ENCODE results near the gene PLXNA2.

Gene PLXNA2

DNA sequence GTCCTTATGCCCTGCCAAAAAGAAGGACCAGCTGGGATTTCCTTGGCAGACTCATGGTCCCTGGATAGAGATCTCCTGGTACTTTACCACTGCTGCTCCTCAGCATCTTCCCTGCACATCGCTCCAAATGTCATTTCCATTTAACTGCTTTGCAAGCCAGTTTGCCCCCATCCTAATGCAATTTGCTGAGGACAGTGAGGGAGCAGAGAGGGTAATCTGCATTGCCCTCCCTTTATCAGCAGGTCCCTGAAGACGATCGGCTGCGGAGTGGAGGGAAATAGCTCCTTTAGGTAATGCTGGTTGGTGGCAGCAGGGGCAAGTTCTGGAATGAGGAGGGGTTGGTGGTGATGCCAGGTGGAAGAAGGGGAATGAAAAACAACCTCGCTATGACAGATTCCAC, 2.7 kb downstream of the PLXNA2 start:
- DNase-seq (ENCODE audit: extremely low read depth in 1 of 2, low read depth in 1 of 2) = no peak

DNA sequence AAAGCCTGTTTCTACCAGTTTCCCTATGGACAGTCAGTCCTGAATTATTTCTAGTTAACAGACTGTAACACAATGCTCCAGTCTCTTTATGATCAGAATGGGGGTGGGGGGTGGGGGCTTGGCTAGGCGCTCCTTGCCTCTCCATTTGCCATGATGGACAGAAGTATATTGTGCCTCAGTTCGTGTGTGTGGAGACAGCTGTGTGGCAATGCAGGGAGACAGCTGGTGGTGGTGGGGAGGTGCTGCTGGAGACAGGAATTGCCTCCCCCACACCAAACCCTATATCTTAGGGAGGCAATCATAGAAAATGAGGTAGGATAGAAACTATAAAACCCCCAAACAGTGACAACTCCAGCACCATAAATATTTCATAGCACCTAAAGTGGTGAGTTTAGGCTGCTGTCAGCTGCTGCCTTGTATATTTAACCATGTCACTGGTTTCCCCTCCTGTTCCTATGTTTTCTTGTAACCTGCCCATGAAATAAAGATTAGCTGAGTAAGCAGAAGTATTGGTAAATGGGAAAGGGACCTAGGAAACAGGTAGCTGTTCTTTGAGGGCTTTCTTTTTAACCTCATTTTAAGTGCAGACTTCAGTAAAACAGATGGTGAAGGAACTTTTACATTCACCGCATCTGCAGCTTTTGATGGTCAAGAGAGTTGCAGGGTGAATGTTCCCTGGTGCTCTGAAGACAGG, 3.4 kb downstream of the PLXNA2 start:
- DNase-seq (ENCODE audit: extremely low read depth in 1 of 2, low read depth in 1 of 2) = no peak

DNA sequence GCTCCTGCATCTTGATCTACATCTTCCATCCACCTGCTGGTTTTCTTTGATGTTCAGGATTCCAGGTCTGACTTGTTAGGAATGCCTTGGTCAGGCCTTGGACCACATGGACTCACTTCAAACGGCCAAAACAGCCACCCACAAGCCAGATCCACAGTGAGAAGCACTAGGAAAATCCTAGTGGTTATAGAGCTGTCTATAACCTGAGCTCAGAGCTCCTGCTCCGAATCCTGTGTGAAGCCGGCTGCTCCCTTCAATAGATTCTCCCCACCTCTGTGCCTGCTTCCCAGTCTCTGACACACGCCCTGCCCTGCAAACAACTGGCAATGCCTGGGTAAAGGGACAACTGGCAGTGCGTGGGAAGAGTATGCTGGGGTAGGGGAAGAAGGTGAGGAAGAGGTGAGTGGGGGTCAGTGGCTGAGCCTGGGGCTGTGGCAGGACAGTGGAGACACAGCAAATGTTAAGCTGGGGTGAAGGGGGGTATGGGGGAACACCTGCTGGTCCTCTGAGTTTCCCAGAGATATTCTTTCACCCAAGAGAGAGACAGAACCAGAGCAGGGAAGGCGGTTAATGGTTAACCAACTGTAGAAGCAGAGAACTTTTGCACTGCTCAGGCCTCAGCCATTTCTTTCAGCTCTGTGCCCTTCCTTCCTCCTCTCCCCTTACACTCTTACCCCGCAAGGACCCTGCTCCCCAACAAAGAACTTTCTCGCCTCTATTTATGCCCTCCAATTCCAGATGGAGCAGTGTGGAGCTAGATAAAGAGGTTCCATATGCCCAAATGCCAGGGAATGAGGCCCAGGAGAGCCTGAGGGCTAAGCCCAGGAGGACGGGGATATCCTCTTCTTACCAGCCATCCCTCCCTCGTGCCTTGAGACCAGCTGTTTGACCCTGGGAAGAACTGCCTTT, 4.5 kb downstream of the PLXNA2 start:
- DNase-seq (ENCODE audit: extremely low read depth in 1 of 2, low read depth in 1 of 2) = no peak

DNA sequence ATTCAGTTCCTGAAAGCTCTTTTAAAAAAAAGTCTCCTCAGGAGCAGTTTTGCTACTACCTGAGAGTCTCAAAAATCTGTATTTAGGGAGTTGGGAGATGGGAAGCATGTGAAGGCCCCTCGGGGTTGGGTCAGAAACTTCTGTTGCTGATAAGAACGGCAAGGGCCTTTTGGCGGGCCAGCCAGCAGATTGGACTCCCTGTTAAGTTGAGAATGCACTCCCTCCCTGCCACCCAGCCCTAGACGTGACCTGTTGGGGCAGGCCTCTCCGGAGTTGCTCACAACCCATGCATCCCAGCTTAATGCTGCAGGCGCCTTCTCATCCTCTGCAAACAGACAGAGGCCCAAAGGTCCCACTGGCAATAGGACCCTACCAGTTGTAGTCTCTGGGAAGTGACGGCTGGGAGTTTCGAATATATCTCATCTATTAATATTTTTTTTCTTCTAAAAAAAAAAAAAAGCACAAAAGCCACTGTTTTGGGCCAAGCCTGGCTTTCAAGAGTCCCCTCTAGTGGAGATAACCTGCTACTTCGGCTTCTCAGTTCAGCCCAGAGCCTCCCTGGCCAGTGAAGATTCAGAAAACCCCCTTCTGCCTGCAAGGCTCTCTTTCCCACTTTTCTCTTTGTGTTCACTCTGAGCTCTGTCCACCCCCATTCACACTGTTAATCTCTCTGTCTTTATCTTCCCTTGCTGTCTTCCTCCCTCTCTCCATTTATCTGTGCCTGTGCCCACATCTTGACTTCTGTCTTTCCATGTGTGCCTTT, 5.3 kb downstream of the PLXNA2 start:
- no peak for DNase-seq (ENCODE audit: extremely low read depth in 1 of 2, low read depth in 1 of 2)

DNA sequence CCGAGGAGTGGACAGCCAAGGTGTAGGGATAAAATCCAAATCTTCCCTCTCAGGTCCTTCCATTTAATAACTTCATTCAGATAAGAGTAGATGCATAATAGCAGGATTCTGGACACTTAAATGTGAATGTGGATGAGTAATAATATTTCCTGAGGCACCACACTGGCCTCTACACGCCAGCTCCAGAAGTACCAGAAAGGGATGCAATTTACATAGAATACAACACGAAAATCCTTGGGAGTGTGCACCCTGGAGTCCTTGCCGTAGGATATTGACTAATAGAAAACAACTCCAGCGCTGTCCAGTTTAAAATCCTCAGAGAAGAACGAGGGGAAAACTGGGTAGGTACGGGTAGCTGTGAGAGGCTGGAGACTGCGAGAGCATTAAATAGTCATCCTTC, 6.9 kb downstream of the PLXNA2 start:
- no peak for DNase-seq (ENCODE audit: extremely low read depth in 1 of 2, low read depth in 1 of 2)

DNA sequence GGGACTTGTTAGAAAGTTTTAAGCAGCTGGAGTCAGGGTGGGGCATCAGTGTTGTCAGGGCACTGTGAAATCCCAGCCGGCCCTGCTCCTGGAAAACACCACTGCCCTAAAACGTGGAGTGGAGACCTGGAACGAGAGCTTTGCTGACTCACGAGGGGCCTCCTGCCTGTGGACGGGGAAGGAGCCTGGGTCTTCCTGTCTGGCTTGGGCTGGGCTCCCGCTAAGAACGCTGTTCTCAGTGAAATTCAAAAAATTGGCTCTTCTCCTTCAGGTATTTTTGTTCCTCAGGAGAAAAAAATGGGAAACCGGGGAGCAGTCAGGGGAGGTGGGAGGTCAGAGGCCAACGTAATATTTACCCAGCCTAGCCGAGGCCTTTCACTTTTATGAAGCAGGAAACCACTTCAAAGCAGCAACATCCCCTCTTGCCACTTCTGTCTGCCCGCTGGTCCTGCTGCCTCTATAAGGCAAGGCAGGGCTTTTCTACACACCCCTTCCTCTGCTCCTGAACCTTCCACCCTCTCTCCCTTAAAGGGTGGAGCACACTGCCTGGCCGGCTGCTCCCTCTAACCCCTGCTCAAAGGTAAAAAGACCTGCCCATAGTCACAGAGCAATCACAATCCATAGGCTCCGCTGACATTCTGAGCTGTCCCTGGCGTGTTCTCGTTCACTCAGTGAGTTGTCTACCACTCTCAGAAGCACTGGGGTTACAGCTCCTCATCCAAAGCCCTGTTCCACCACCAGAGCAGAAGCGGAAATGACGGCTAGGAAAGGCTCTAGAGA, 8.0 kb downstream of the PLXNA2 start:
- DNase-seq (ENCODE audit: extremely low read depth in 1 of 2, low read depth in 1 of 2) = no peak

DNA sequence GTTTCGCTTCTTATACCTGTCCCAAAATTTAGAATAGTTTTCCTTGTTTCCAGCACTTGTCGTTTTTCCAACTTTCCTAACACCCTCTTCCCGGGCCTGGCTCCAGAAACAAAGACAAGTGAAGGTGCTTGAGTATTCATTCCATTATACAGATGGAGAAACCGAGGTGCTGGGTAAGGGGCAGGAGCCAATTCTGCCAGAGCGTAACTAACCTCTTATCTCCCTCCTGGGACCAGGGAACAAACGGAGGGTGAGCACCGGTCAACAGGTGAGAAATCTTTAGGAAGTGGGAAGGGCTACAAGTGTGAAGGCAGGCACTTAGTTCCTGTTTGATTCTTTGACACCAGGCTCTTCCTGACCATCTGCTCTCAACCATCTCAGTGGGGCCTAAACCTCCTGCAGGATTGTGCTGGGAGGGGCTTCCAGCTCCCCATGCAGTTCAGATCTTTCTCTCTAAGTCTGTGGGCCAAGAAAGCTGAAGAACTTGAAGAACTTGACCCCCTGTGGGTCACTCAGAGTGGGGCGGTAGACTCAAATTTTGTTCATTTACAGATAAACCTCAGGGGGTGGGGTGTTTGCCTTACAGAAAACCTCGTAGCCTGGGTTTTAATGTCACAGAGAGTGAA, 8.7 kb downstream of the PLXNA2 start:
- no peak for DNase-seq (ENCODE audit: extremely low read depth in 1 of 2, low read depth in 1 of 2)

DNA sequence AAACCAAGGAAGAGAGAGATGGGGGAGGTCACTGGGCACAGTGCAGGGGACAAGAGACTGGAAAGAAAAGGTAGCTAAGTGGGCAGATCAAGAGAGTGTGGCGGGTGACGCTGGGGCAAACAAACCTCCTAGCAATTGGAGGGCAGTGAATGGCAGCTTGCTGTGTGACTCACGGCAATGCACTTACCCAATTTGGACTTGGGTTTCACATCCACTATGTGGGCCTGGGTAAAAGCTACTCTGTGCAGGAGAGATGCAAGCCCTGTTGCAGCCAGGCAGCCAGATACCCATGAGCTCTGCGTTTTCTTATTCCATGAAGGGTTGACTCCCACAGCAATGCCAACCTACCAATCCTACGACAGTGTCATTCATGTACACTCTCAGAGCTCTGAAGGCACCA, 9.5 kb downstream of the PLXNA2 start:
- no peak for DNase-seq (ENCODE audit: extremely low read depth in 1 of 2, low read depth in 1 of 2)

DNA sequence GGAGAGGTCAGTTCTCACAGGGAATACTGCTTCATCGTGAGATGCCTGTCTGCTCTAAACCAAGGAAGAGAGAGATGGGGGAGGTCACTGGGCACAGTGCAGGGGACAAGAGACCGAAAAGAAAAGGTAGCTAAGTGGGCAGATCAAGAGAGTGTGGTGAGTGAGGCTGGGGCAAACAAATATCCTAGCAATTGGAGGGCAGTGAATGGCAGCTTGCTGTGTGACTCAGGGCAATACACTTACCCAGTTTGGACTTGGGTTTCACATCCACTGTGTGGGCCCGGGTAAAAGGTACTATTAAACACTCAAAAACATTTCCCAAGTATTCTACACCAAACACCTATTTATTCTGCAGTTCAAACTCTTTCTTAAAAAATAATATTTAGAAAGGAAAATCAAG, 10.2 kb downstream of the PLXNA2 start:
- no peak for DNase-seq (ENCODE audit: extremely low read depth in 1 of 2, low read depth in 1 of 2)

DNA sequence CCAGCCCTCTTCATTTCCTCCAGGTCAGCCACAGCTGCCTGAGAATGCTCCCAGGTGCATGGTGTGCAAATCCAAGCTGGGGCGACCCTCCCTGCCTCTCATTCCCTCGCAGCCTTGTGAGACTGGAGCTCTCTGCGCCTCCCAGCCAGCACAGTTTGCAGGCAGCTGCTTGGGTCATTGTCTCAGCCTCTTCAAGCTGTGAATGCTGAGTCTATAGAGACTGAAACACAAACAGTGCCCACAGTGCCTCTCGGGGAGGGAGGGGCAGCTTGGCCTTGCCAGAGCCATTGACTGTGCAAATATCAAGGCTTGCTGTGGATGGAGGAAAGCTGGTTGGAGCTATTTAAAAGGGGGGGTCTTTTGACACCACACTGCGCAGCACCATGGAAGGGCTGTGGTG, 10.6 kb downstream of the PLXNA2 start:
- DNase-seq (ENCODE audit: extremely low read depth in 1 of 2, low read depth in 1 of 2) = no peak

DNA sequence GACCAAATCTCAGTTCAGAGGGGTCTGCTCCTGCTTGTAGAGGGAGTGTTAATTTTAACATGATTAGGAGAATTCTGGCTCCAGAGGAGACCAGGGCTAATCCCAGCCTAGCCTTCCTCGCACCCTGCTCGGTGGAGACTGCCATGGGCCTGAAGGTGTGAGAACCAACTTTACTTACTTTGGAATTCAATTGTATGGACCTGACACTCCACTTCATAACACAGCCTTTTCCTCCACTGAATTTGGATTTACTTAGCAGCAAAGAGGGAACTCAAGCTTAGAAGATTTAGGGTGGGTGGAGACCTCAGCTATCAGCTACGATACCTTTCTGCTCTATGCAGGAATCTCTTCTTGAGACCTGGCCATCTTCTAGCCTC, 11.5 kb downstream of the PLXNA2 start:
- no peak for DNase-seq (ENCODE audit: extremely low read depth in 1 of 2, low read depth in 1 of 2)

DNA sequence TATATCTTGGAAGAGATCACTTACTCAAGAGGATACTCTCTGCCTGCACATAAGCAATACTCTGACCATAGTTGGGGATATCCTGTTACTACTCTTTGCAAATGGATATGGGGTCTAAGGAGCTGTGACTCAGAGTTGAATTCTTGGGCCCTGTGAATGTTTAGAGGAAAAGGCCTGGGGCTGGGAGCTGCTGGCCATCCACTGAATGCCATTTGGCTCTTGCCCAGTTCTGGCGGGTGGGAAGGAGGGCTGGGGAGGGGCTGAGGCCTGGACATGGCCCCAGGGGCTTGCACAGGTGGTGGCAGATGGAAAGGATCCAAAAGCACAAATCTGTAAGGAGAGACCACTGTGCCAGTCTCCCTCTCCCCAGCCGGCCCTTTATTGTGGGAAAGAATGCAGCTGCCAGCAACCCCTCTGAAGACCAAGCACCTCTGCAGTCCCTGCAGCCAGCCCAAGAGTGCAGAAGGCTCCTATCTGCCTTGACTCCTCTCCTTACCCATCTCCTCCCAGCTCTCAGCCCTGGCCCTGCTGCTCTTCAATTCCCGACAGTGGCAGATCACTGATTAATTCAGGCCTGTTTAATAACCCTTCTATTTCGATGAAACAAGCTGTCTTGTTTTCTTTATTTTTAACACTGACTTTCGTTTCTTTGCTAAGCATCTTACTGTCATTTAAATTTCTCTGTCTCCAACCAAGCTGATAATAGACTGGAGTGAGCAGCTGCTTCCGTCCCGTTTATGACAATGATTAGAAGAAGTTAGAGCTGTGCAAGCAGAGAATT, 12.1 kb downstream of the PLXNA2 start:
- no peak for DNase-seq (ENCODE audit: extremely low read depth in 1 of 2, low read depth in 1 of 2)

DNA sequence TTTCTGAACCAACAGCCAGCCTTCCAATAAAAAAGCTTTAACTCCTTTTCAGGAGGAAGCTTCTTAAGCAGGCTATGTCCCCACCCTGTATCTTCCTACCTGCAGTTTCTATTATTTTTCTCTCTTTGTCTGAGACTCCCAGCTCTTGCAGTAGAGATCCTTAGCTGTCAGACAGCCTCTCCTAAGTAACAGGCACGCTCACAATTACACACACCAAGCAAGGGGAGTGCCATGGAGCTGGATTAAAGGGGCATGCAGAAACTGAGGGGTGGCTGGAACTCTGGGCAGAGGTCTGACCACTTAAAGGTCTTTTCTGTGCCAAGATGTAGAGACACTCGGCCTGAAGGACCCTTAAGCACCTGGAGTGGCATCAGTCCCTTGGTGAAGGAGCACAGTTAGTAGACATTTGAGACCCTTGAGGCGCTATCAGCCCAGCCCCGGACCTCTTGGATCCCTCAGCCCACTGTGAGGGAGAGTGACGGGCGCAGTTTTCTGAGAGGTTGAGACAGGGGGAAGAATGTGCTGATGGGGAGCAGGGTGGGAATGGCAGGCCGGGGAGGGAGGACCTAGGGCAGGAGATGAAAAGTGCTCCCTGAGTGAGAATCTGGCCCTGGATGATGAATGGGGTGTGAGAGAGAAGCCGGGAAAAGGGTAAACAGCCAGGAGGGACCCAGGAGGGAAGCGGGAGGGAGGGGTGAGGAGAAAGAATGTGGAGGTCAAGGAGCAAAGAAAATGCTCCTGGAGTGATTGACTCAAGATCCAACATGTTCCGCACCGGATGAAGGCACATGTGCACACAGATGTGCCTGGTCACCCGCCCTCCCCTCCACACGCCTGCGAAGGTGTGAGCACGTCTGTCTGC, 13.3 kb downstream of the PLXNA2 start:
- DNase-seq (ENCODE audit: extremely low read depth in 1 of 2, low read depth in 1 of 2) = no peak

DNA sequence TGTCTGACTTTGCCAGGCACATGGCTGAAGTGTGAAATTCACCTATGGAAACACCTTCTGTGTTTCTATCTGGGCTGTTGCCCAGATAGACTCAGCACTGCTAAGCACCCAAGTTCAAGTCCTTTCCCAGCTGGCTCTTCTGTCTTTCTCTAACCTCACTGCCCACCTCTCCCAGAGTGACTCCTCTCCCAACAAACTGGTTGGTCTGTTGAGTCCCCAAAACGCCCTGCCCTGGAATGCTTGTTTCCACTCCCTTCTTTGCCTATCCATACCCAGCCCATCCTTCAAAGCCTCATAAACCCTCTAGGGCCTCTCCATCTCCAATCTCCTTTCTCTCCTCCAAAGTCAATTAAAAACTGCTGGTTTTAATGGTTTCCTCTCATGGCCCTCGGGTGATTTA, 15.6 kb downstream of the PLXNA2 start:
- no peak for DNase-seq (ENCODE audit: extremely low read depth in 1 of 2, low read depth in 1 of 2)

DNA sequence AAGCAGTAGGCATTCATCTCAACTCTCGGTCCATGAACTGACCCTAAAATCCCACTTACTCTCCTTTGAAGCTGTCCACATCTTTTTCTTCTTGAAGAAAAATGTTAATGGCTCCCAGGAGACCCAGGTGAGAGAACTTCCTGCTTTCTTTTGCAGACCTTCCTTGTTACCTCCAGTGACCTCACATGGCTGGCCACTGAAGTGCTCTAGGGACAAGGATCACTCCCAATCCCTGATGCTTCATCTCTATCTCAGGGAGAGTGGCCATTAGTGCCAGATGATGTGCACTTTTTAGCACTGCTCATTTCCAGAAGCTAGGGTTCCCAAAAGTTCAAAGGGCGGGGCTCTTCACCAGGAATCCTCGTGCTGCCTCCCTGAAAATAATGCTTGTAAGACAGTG, 16.2 kb downstream of the PLXNA2 start:
- no peak for DNase-seq (ENCODE audit: extremely low read depth in 1 of 2, low read depth in 1 of 2)

DNA sequence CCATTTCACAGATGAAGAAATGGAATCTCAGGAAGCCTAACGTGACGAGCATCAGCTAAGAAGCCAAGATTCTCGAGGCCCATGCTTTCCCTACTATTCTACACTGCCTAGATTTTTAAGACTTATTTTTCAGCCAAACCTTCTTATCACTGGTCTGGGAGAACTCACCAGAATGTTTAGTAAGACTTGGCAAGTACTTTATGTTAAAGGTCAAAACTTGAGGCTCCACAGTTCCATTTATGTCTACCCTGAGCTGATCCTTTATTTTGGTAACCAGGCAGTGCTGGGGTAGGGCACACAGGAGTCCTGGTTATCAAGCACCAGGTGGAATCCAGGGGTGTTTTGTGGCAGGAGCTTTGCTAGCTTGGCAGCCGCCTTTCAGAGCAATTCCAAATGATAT, 16.8 kb downstream of the PLXNA2 start:
- no peak for DNase-seq (ENCODE audit: extremely low read depth in 1 of 2, low read depth in 1 of 2)

DNA sequence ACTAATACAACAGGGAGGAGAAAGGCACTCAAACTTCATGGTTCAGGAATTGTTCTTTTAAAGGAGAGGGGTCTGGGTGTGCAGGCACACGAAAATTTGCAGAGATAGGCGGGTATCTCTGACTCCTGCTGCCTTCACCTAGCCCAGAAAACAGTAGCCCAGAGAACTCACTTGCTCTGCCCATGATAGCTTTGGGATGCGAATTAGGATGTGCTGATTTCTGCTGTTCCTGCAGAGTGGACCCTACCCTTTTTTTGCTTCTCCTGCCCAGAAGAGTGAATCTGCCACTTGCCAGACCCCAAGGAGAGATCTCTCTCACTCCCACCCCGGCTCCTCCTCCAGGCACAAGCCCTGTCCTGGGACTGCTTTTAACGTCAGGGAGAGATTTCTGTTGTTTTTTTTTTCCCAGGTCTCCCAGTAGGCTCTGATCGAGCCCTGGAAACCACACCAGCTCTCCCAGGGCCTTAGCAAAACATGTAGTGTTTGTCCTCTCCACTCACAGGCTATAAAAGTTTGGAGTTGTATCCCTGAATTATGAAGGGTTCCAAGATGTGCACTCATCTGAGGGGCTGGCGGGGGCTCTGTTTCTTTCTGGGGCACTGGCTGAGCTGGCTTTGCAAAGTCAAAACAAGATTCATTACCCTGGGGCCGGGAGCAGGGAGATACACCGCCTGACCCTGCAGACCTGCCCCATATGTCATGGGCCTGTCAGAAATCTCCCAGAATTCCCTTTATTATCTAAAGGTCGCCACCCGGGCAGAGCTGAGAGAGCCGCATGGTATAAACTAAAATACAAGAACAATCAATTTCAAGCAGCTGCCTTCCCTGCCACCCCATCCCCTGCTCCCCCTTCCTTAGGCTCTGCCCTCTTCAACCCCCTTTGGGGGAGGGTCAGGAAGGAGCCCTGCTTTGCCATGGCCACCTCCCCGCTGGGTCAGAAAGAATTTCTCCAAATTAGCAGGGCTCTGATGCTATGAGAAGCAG, 17.9 kb downstream of the PLXNA2 start:
- no peak for DNase-seq (ENCODE audit: extremely low read depth in 1 of 2, low read depth in 1 of 2)
